GM21717 (cell line): Measurements from ENCODE around the gene MAP3K5.

Experiments
- ATAC-seq: cut with Tn5 transposase; IDR thresholded peaks from one replicate; pipeline ENCODE4 v1.9.1; 2021; ENCODE audit warnings: mild to moderate bottlenecking, moderate library complexity; ENCODE audit not compliant: unreplicated experiment

MAP3K5 gene

GRCh38 chr6:136525586-136526195 is 266.6 kb downstream of the MAP3K5 start:
- no peak for ATAC-seq

DNA sequence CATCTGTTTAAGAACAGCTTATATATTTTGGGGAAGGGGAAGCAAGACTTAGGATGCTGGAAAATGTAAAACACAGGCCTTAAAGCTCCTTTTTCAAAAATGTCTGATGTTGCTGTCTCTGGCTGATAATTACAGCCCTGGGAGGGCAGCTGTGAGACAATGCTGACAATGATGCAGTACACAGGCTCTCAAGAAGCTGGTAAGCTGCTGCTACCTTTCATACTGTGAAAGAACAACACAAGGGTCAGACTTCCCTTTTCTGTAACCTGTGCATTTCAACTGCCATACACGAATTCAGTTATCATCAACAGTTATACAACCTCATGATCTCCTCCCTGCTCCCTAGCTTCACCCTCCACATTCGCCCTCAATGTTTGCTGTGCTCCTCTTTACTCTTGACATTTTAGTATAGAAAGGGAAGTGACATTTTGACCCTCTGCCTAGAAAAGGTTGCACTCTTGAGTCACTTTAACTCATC is 267.3 kb downstream of the MAP3K5 start:
- no peak for ATAC-seq

GRCh38 chr6:136524339-136524935 is 267.8 kb downstream of the MAP3K5 start:
- ATAC-seq = no peak

GRCh38 chr6:136523196-136523595 is 269.1 kb downstream of the MAP3K5 start:
- no peak for ATAC-seq

DNA sequence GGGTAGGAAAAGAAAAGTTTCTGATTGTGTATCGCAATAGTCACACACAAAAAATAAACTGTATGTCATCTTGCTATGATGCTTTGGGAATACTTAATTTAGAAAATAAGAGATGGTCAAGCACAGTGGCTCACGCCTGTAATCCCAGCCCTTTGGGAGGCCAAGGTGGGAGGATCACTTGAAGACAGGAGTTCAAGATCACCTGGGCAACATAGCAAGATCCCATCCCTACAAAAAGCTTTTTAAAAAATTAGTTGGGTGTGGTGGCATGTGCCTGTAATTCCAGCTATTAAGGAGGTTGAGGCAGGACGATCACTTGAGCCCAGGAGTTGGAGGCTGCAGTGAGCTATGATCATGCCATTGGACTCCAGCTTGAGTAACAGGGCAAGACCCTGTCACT is 269.6 kb downstream of the MAP3K5 start:
- ATAC-seq = no peak

DNA sequence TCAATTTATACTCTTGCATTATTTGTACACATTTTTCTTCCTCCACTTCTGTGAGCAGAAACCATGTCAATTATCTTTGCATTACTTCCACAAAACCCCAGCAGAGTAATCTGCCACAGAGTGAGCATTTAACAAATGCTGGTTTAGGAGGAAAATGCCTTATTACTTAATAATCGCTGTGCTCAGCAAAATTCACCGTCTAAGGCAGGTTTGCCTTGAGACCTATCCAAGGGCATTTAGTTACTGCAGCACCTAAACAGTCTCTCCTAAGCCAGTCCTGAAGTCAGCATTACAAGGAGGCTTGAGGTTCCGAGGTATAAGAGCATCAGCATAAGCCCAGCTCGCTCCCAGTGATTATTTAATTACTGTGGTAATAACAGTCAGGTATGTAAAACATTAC is 270.4 kb downstream of the MAP3K5 start:
- no peak for ATAC-seq

- ATAC-seq = no peak
Measured at GRCh38 chr6:136521427-136521826, 270.9 kb downstream of the MAP3K5 start.

DNA sequence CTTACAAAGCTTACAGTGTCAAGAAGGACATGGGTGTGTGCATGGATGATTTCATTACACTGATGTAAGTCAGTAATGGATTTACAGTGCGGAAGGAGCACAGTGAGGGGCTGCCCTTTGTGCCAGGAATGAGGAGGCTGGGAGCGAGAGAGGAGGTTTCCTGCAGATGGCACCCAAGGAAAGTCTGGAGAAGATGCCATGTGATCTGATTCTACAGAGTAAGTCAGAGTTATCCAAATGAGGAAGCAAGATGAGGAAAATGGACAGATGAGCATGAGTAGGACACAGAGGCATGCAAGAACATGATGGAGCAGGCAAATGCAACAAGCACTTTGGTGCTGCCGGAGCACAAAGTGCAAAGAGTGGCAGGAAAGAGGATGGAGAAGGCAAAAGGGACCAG is 271.8 kb downstream of the MAP3K5 start:
- ATAC-seq = no peak

GRCh38 chr6:136517582-136517981 is 274.7 kb downstream of the MAP3K5 start:
- no peak for ATAC-seq

DNA sequence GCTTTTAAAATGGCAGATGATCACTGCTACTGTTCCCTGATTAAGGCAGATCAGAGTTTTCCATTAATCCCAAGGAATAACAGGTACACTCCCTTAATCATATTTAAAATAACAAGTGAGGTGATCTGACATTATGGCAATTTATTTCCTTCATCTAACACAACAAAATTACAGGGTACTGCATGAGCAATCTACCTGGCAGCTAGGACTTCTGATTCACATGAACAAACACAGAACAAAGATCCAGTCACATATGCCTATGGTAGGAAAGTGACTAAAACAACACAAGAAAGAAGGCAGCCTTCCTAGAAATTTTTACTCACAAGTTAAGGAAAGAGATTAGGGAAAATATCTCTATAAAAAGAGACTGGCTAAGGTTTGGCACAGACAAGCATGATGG is 275.3 kb downstream of the MAP3K5 start:
- no peak for ATAC-seq

DNA sequence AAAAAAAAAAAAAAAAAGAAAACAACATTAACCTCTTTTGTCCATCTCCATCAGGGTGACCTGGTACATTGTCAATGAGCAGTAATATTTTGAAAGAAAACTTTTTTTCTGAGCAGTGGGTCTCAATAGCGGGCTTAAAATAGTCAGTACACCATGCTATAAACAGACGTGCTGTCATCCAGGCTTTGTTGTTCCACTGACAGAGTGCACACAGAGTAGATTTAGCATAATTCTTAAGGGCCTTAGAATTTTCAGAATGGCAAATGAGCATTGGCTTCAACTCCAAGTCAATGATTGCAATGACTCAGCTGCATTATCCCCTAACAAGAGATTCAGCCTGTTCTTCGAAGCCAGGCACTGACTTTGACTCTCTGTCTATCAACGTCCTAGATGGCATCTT is 277.7 kb downstream of the MAP3K5 start:
- no peak for ATAC-seq

DNA sequence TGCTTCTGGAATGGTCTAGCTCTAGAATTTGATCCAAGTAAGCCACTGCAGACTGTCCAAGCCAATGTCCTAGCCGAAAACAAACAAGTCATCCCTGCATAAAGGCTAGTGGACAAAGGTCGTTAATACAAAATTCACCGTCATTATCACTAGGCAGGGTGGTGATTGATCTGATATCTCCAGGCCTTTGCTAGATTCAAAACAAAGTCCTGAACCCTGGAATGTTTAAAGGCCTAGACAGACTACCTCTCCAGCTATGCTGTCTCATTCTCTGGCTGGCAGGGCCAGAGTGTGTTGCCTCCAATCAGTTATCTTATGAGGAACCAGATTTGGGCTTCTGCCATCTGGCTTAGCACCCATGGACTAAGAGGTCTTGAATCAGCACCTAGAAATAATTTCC is 280.4 kb downstream of the MAP3K5 start:
- ATAC-seq = no peak

DNA sequence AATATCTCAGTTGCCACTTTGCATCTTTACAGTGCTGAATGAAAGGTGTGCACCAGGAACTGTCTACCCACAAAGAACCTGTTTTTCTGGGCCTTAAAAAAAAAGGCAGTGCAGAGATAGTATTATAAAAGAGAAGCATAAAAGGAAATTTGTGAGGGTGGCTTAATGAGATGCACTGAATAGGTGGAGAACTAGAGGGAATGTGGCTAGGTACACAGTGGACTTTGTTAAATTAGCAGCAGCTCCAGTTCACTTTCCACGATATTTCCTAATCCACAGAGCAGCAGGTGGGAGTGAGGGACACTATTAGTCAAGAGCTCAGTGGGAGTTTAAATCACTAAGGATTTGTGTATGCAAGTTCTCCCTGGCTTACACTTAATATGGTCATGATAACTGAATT is 280.9 kb downstream of the MAP3K5 start:
- ATAC-seq = no peak

GRCh38 chr6:136510782-136511181 is 281.5 kb downstream of the MAP3K5 start:
- no peak for ATAC-seq

DNA sequence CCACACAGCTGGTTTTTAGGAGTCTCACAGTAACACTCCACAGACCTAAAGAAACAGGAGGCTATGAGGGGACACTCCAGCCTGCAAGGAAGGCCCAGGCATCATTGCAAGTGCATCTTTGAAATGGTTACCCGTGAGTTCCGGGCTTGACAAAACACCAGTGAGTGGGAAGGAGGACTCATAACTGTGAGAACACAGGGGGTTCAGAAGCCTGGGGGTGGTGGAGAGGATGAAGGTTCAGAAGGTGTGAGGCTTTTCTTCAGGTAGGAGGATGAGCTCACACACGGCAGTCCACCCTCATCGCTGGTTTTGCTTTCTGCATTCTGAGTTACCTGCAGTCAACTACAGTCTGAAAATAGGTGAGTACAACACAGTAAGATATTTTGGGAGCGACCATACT is 282.0 kb downstream of the MAP3K5 start:
- ATAC-seq = no peak

DNA sequence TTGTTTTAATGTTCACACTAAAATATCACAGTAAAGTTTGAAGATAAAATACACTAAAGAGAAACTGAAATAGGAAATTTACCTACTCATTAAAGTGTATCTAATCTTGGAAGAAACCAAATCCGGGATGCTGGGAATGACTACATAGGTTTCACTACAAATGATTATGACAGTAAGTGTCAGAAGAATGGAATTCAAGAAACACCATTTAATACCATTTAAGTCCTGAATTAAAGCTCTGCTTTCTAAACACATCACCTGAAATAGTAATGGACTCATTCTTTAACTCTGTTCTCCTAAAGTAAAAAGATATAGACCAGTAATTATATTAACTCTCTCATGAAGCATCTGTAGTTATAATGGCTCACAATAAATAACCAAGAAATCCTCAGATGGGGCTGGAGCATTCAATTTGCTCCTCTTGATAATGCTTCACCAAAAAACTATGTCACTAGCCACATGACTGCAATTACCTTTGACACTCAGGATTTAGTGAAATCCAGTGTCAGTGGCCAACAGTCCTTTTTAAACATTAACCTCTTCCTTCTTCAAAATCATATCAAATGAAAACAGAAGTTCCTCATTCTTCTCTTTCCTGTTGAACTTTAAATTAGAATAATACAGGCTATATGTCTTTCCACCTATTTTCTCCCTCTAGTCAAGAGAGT is 283.4 kb downstream of the MAP3K5 start:
- ATAC-seq = no peak
